ENCODE measurements around the gene SAMD4B. TPM values are rescaled to one million over a fixed set of nuclear protein-coding genes. Genes with fewer than 3 reads are reported as not detected.
A peak's percentile ranks its signal among the peaks of the same experiment; 100 is the strongest.

The SAMD4B gene
- total and polyA plus RNA-seq, 2 experiments from 2014 or later, result 54.8 to 61.0 TPM

DNA sequence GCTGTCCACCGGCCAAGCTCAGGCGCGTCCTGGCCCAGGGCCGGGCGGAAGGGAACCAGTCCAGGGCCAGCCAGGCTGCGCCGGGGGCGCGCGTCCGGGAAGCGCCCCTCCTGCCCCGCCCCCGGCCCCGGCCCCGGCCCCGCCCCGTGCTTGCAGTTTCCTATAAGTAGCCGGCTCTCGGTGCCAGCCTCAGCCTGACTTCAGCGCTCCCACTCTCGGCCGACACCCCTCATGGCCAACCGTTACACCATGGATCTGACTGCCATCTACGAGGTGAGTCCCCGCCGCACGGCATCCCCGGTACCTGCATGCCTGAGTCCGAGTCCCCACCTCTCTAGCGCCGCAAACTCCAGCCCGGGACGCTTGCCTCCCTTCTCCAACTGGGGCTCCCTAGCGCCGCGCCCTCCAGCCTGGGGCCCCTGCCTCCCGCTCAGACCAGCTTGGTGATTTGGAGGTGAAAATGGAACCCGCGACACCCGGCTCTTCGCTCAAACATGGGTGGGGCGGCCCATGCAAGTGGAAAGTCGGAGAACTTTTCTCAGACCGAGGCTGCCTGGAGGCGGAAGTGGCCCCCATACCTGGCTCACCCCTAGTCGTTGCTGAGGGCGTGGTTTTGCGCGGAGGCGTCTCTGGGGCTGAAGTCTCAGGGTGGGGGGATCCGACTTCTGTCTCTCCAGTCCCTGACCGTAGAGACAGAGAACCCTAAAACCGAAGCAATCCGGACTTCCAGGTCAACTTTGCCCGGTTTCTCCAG lies 64.6 kb downstream of the SAMD4B start, which contains the start of gene ZFP36:
Gene ZFP36, plus strand, starts transcription at position 192 of the 754 bp plus-strand sequence. Its CDS starts 58 bp downstream, at position 250.
- H3K27ac ChIP-seq, result peak within 1 kb of the TSS; percentile 100

DNA sequence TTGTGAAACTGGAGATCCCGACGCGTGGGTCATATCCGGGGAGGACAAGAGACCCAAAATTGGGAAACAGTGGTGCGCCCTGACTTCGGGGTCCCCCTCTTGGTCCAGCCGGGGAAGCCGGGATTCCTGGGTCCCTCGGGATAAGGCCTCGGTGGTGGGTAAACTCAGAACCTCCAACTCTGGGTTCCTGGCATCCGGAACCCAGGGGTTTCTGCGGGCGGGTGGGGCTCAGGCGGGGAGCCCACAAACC lies 65.1 kb downstream of the SAMD4B start:
- H3K9me2 ChIP-seq (replicated peaks; ENCODE audit: insufficient read depth), result no peaks in the 10 kb centered on the region
- no peak for DNase-seq (ENCODE audit: low spot score)
- H2AFZ ChIP-seq, result no peak overlapping the region
- H3K27me3 ChIP-seq, result no peaks in the 10 kb centered on the region
- 8% methylated on average over 11 of the region's 14 CpGs for WGBS (ENCODE audit: low lambda C conversion rate, missing lambda C conversion rate)
- peak overlapping the region; percentile 100 for H3K27ac ChIP-seq
- H3K4me1 ChIP-seq (ENCODE audit: insufficient read depth), result peaks cover 33% of the 10 kb centered on the region
- no peaks in the 10 kb centered on the region for H3K36me3 ChIP-seq (replicated peaks; ENCODE audit: insufficient read depth, low read depth)
- no peaks in the 10 kb centered on the region for H3K9me3 ChIP-seq (ENCODE audit: low read depth)
- peaks cover 41% of the 10 kb centered on the region for H3K79me2 ChIP-seq
- H3K4me3 ChIP-seq, result peak overlapping the region; percentile 77
- H4K20me1 ChIP-seq (ENCODE audit: insufficient read depth, poor library complexity, severe bottlenecking), result peaks cover 17% of the 10 kb centered on the region
- TF ChIP-seq, protein P1, sequence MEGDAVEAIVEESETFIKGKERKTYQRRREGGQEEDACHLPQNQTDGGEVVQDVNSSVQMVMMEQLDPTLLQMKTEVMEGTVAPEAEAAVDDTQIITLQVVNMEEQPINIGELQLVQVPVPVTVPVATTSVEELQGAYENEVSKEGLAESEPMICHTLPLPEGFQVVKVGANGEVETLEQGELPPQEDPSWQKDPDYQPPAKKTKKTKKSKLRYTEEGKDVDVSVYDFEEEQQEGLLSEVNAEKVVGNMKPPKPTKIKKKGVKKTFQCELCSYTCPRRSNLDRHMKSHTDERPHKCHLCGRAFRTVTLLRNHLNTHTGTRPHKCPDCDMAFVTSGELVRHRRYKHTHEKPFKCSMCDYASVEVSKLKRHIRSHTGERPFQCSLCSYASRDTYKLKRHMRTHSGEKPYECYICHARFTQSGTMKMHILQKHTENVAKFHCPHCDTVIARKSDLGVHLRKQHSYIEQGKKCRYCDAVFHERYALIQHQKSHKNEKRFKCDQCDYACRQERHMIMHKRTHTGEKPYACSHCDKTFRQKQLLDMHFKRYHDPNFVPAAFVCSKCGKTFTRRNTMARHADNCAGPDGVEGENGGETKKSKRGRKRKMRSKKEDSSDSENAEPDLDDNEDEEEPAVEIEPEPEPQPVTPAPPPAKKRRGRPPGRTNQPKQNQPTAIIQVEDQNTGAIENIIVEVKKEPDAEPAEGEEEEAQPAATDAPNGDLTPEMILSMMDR (IDR thresholded peaks at IDR 0.05; ENCODE audit: poor library complexity), result no peak
- TF ChIP-seq EZH2phosphoT487 (IDR thresholded peaks at IDR 0.05; ENCODE audit: low read depth, severe bottlenecking, unreplicated experiment) (no peak), EZH2 (IDR thresholded peaks at IDR 0.05; ENCODE audit: borderline replicate concordance) (no peak)
- H3K4me2 ChIP-seq, result peak overlapping the region; percentile 85

More for the DNA sequence above, 64.6 kb downstream of the SAMD4B start, which contains the start of gene ZFP36:
- WGBS (ENCODE audit: low lambda C conversion rate, missing lambda C conversion rate), result 1% methylated on average over 52 of the region's 56 CpGs
- peak; percentile 94 for DNase-seq (ENCODE audit: low spot score)
- H3K36me3 ChIP-seq (replicated peaks; ENCODE audit: insufficient read depth, low read depth), result no peaks in the 10 kb centered on the region
- no peak within 1 kb of the TSS for H2AFZ ChIP-seq
- no peaks in the 10 kb centered on the region for H3K9me3 ChIP-seq (ENCODE audit: low read depth)
- H3K79me2 ChIP-seq, result peaks cover 41% of the 10 kb centered on the region
- H3K4me1 ChIP-seq (ENCODE audit: insufficient read depth), result peaks cover 38% of the 10 kb centered on the region
- H3K9me2 ChIP-seq (replicated peaks; ENCODE audit: insufficient read depth), result no peaks in the 10 kb centered on the region
- no peaks in the 10 kb centered on the region for H3K27me3 ChIP-seq
- peaks cover 17% of the 10 kb centered on the region for H4K20me1 ChIP-seq (ENCODE audit: insufficient read depth, poor library complexity, severe bottlenecking)
- peak within 1 kb of the TSS; percentile 85 for H3K4me2 ChIP-seq
- TF ChIP-seq, protein P1 (IDR thresholded peaks at IDR 0.05; ENCODE audit: poor library complexity), result no peak
- TF ChIP-seq EZH2phosphoT487 (IDR thresholded peaks at IDR 0.05; ENCODE audit: low read depth, severe bottlenecking, unreplicated experiment) (no peak), EZH2 (IDR thresholded peaks at IDR 0.05; ENCODE audit: borderline replicate concordance) (no peak)
- H3K4me3 ChIP-seq, result peak within 1 kb of the TSS; percentile 77

DNA sequence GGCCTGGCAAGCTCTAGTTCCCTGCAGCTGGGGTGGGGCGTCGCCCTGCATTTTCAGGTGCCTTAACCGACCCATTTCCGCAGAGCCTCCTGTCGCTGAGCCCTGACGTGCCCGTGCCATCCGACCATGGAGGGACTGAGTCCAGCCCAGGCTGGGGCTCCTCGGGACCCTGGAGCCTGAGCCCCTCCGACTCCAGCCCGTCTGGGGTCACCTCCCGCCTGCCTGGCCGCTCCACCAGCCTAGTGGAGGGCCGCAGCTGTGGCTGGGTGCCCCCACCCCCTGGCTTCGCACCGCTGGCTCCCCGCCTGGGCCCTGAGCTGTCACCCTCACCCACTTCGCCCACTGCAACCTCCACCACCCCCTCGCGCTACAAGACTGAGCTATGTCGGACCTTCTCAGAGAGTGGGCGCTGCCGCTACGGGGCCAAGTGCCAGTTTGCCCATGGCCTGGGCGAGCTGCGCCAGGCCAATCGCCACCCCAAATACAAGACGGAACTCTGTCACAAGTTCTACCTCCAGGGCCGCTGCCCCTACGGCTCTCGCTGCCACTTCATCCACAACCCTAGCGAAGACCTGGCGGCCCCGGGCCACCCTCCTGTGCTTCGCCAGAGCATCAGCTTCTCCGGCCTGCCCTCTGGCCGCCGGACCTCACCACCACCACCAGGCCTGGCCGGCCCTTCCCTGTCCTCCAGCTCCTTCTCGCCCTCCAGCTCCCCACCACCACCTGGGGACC lies 65.6 kb downstream of the SAMD4B start:
- Histone ChIP-seq H3K27ac (peak overlapping the region; percentile 100), H3K36me3 (replicated peaks; ENCODE audit: insufficient read depth, low read depth) (no peaks in the 10 kb centered on the region), H3K4me2 (peak overlapping the region; percentile 85), H4K20me1 (ENCODE audit: insufficient read depth, poor library complexity, severe bottlenecking) (peaks cover 17% of the 10 kb centered on the region), H3K4me1 (ENCODE audit: insufficient read depth) (peaks cover 32% of the 10 kb centered on the region), H3K4me3 (peak overlapping the region; percentile 77), H2AFZ (no peak overlapping the region), H3K9me3 (ENCODE audit: low read depth) (no peaks in the 10 kb centered on the region), H3K79me2 (peaks cover 41% of the 10 kb centered on the region), H3K9me2 (replicated peaks; ENCODE audit: insufficient read depth) (no peaks in the 10 kb centered on the region), H3K27me3 (no peaks in the 10 kb centered on the region)
- TF ChIP-seq EZH2 (IDR thresholded peaks at IDR 0.05; ENCODE audit: borderline replicate concordance) (no peak), EZH2phosphoT487 (IDR thresholded peaks at IDR 0.05; ENCODE audit: low read depth, severe bottlenecking, unreplicated experiment) (no peak)
- TF ChIP-seq, protein P1 (IDR thresholded peaks at IDR 0.05; ENCODE audit: poor library complexity), result no peak
- 59% methylated on average over 29 of the region's 40 CpGs for WGBS (ENCODE audit: low lambda C conversion rate, missing lambda C conversion rate)
- peak; percentile 58 for DNase-seq (ENCODE audit: low spot score)

Data from hepatocyte (in vitro differentiated cells).